Right cardiac atrium (tissue), 5 donors: ENCODE results near the gene ZAR1L. TPM values are rescaled to one million over a fixed set of nuclear protein-coding genes. Genes with fewer than 3 reads are reported as not detected.

Source experiments
- ATAC-seq, 2 donors: fragments of 200-7000 bp; cut with Tn5 transposase; one replicate each; pipeline versions ENCODE4 v1.8.0 to v1.9.1; 2020; ENCODE audit warnings: moderate library complexity in 2 of 2, mild to moderate bottlenecking in 1 of 2
- DNase-seq, 3 donors: peaks; one replicate each; pipeline ENCODE4 v3.0.0-alpha.2; 2020
- H3K27ac ChIP-seq: one replicate; pipeline ENCODE4 v1.5.1; 2013; ENCODE audit warnings: mild to moderate bottlenecking, low read length, control low read depth, moderate library complexity
- H3K27me3 ChIP-seq: one replicate; pipeline ENCODE4 v1.6.1; 2013; ENCODE audit not compliant: control insufficient read depth, insufficient read depth
- H3K4me1 ChIP-seq: one replicate; pipeline ENCODE4 v1.6.1; 2013; ENCODE audit warnings: low read length; ENCODE audit not compliant: control insufficient read depth, insufficient read depth
- H3K4me3 ChIP-seq: one replicate; pipeline ENCODE4 v1.5.1; 2013; ENCODE audit warnings: low read length, control low read depth
- H3K9me3 ChIP-seq: one replicate; pipeline ENCODE4 v1.6.1; 2013; ENCODE audit warnings: low read length; ENCODE audit not compliant: control insufficient read depth
- WGBS: extraction: QIAGEN DNeasy Blood & Tissue Kit; methylation state at CpG from one replicate; pipeline ENCODE4 v1.1.7; 2013; 5-methylcytosine and 5-hydroxymethylcytosine counted together
- intact Hi-C, 4 donors: fragments of 100-400 bp; cut with DNase I; formaldehyde crosslinking; loops; one replicate each; pipeline versions ENCODE4 v1.11.0 to v1.14.0; 2022 to 2023
- polyA plus RNA-seq: library from polyadenylated mRNA; stranded (reverse); fragments of 200-250 nt; gene quantifications from one replicate; pipeline ENCODE4 v1.2.3, GENCODE V29; 2013
- total RNA-seq, 4 donors: library from RNA; stranded (reverse); fragmentation: NEBNext Ultra II Directional; extraction: Animal tissue kit (Norgen Biotek cat#: 25700); gene quantifications; one replicate each; pipeline ENCODE4 v1.2.1, GENCODE V29; 2021
- donor health status: healthy with polysubstance abuse.
- donor health status: DM: no; HTN: yes; CAD: no.
- donor health status: DM: no; HTN: no; CAD: no.
- donor health status: DM: no; HTN: yes; CAD: no; lungs with severe emphysema.
- donor health status: DM: yes; HTN: yes; CAD: no.

ZAR1L gene
- total and polyA plus RNA-seq, 5 donors, result not detected

DNA sequence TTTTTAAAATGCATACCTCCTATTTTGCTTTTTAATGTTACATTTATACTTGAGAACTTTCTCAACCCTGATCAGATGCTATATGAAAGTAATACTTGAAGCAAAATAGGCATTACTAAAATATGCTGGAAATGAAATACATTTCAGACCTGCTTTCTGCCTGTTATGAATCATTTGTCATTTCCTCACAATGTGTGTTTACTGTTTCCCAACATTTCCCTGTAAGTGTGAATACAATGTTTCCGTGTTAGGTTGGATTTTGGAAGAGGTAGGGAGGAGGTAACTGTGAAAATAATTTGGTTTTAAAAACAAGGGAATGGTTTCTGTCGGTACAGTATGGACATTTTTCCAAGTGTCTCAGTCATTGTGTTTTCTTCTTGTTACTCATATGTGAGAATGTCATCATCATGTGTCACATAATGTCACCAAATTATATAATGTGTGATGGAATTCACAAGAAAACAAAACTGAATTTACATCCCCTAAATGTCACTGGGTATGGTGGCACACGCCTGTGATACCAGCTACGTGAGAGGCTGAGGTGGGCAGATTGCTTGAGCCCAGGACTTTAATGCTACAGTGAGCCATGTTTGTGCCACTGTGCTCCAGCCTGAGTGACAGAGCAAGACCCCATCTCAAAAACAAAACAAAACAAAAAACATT is 43.0 kb downstream of the ZAR1L start:
- intact Hi-C loops, result no loop called here
- no peaks in the 10 kb centered on the region for H3K27me3 ChIP-seq
- H3K4me3 ChIP-seq, result no peak overlapping the region
- DNase-seq (no peak), ATAC-seq (no peak)
- H3K27ac ChIP-seq, result no peak overlapping the region
- 66% methylated on average over 4 of the region's 4 CpGs for WGBS
- no peaks in the 10 kb centered on the region for H3K9me3 ChIP-seq
- H3K4me1 ChIP-seq, result no peaks in the 10 kb centered on the region

- Histone ChIP-seq H3K9me3 (no peaks in the 10 kb centered on the region), H3K27me3 (no peaks in the 10 kb centered on the region), H3K4me3 (no peak overlapping the region), H3K4me1 (peaks cover 10% of the 10 kb centered on the region), H3K27ac (no peak overlapping the region)
- 89% methylated on average over 7 of the region's 7 CpGs for WGBS
- DNase-seq (no peak), ATAC-seq (no peak)
- intact Hi-C loops, result no loop called here
These were observed 47.2 kb downstream of the ZAR1L start for GRCh38 chr13:32267836-32268439.

GRCh38 chr13:32266130-32266529 is 49.0 kb downstream of the ZAR1L start:
- H3K27me3 ChIP-seq, result no peaks in the 10 kb centered on the region
- 54% methylated on average over 1 of the region's 1 CpG for WGBS

GRCh38 chr13:32265726-32266125 is 49.4 kb downstream of the ZAR1L start:
- peaks cover 10% of the 10 kb centered on the region for H3K4me1 ChIP-seq
- intact Hi-C loops, result no loop called here
- no peaks in the 10 kb centered on the region for H3K9me3 ChIP-seq
- H3K27ac ChIP-seq, result peak overlapping the region; percentile 55
- ATAC-seq, result no peak
- DNase-seq, result no peak
- no peak overlapping the region for H3K4me3 ChIP-seq
- 26% methylated on average over 2 of the region's 2 CpGs for WGBS
- H3K27me3 ChIP-seq, result no peaks in the 10 kb centered on the region

More at GRCh38 chr13:32266130-32266529, 49.0 kb downstream of the ZAR1L start:
- ATAC-seq (no peak), DNase-seq (no peak)
- Histone ChIP-seq H3K27ac (no peak overlapping the region), H3K4me3 (no peak overlapping the region), H3K9me3 (no peaks in the 10 kb centered on the region), H3K4me1 (peaks cover 10% of the 10 kb centered on the region)
- intact Hi-C loops, result no loop called here

DNA sequence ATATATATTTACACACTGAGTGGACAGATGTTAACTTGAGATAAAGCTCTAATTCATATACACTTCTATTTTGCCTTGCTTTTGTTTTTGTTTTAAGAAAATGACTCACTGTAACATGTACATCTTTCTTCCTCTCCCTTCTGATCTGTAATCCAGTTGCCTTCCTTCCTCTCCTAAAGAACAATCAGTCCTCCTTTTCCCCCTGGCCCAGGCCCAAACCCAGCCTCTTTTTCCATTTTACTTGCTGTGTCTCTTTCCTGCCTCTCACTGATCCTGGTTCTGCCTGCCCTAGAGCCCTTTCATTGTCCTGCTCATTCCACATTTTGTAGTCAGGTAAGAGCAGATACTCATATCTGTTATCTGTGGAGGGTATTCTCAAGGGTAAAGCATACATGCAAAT is 50.8 kb downstream of the ZAR1L start:
- DNase-seq (peak; percentile 80 to 82 (median 80)), ATAC-seq (peak; percentile 70 to 84)
- Histone ChIP-seq H3K4me1 (peaks cover 10% of the 10 kb centered on the region), H3K27me3 (no peaks in the 10 kb centered on the region), H3K27ac (peak overlapping the region; percentile 7), H3K4me3 (no peak overlapping the region), H3K9me3 (no peaks in the 10 kb centered on the region)
- intact Hi-C loops, result no loop called here

GRCh38 chr13:32262619-32263018 is 52.5 kb downstream of the ZAR1L start:
- Histone ChIP-seq H3K27me3 (no peaks in the 10 kb centered on the region), H3K4me1 (peaks cover 10% of the 10 kb centered on the region), H3K9me3 (no peaks in the 10 kb centered on the region), H3K27ac (no peak overlapping the region), H3K4me3 (no peak overlapping the region)
- WGBS, result 84% methylated on average over 1 of the region's 1 CpG
- no peak for DNase-seq
- no peak for ATAC-seq
- intact Hi-C loops, result no loop called here

GRCh38 chr13:32262165-32262564 is 53.0 kb downstream of the ZAR1L start:
- 42% methylated on average over 3 of the region's 3 CpGs for WGBS
- ATAC-seq (no peak), DNase-seq (no peak)
- H3K4me3 ChIP-seq, result no peak overlapping the region
- peaks cover 10% of the 10 kb centered on the region for H3K4me1 ChIP-seq
- H3K27me3 ChIP-seq, result no peaks in the 10 kb centered on the region
- intact Hi-C loops, result no loop called here
- H3K27ac ChIP-seq, result peak overlapping the region; percentile 86
- no peaks in the 10 kb centered on the region for H3K9me3 ChIP-seq

DNA sequence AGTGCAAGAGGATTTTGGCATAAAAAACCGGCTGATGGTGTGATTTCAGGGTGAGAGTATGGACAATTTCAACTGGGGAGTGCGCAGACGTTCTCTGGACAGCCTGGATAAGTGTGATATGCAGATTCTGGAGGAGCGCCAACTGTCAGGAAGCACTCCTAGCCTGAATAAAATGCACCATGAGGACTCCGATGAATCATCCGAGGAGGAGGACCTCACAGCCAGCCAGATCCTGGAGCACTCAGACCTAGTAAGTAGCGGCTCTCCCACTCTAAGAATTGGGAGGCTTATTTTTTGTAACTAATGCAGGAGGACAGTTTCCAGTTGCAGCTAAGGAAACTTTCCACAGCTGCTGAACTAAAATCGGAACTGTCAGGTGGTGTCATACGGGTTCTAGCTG is 53.6 kb downstream of the ZAR1L start:
- intact Hi-C loops, result no loop called here
- Histone ChIP-seq H3K27ac (peak overlapping the region; percentile 37), H3K9me3 (no peaks in the 10 kb centered on the region), H3K4me3 (no peak overlapping the region), H3K27me3 (no peaks in the 10 kb centered on the region), H3K4me1 (peaks cover 10% of the 10 kb centered on the region)
- DNase-seq, result peak; percentile 84 to 88 (median 85)
- WGBS, result 15% methylated on average over 9 of the region's 9 CpGs
- ATAC-seq, result peak; percentile 94 to 95

DNA sequence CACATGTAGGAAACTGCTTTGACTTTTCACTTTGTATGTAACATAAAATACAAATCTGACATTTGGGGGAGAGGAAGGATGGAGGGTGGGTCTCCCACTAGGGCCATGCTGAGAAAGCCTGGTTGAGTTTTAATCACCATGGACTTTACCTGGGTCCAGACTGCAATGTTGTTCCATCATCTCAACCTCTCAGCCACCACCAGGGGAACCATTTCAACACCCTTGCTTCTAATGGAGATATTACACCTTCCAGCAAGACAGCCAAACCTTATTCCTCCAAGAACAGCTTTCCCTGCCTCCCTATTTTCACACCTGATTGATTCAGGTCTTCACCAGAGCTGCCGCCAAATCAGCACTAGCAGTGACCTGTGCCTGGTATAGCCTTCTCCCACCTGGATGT is 56.0 kb downstream of the ZAR1L start:
- WGBS, result 98% methylated on average over 1 of the region's 1 CpG
- Histone ChIP-seq H3K27ac (no peak overlapping the region), H3K9me3 (no peaks in the 10 kb centered on the region), H3K4me1 (no peaks in the 10 kb centered on the region), H3K27me3 (no peaks in the 10 kb centered on the region), H3K4me3 (no peak overlapping the region)
- ATAC-seq (no peak), DNase-seq (no peak)
- intact Hi-C loops, result no loop called here

GRCh38 chr13:32257649-32258048 is 57.5 kb downstream of the ZAR1L start:
- Histone ChIP-seq H3K27me3 (no peaks in the 10 kb centered on the region), H3K9me3 (no peaks in the 10 kb centered on the region), H3K27ac (no peak overlapping the region), H3K4me1 (peaks cover 4% of the 10 kb centered on the region), H3K4me3 (no peak overlapping the region)
- ATAC-seq (no peak), DNase-seq (no peak)
- intact Hi-C loops, result no loop called here

- Histone ChIP-seq H3K27me3 (no peaks in the 10 kb centered on the region), H3K27ac (no peak overlapping the region), H3K4me1 (peaks cover 5% of the 10 kb centered on the region), H3K9me3 (no peaks in the 10 kb centered on the region), H3K4me3 (peak overlapping the region; percentile 48)
- no peak for DNase-seq
- WGBS, result 69% methylated on average over 4 of the region's 4 CpGs
- intact Hi-C loops, result no loop called here
- no peak for ATAC-seq
These were observed 58.9 kb downstream of the ZAR1L start for GRCh38 chr13:32256243-32256642.

DNA sequence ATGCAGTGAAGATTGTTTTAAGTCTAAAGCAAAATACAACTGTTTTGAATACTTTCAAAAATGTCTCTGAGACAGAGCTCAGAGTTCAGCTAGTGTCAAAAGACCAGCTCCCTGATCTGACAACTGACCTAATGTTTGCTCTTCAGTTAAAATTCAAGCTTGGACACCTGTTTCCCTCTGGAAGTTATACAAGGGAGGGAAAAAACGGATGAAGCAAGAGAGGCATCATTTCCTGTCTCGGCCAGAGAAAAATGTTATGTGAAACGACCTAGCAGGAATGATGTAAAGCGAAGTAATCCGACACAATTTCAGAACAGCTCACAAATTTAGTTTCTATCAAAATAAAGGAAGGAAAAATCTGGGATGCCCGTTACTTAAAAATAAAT is 59.4 kb downstream of the ZAR1L start:
- H3K9me3 ChIP-seq, result no peaks in the 10 kb centered on the region
- ATAC-seq (no peak), DNase-seq (no peak)
- peak overlapping the region; percentile 48 for H3K4me3 ChIP-seq
- peaks cover 5% of the 10 kb centered on the region for H3K4me1 ChIP-seq
- no peak overlapping the region for H3K27ac ChIP-seq
- 63% methylated on average over 6 of the region's 6 CpGs for WGBS
- H3K27me3 ChIP-seq, result no peaks in the 10 kb centered on the region
- intact Hi-C loops, result no loop called here
